ENCODE measurements around the gene ENKD1. TPM values are rescaled to one million over a fixed set of nuclear protein-coding genes. Genes with fewer than 3 reads are reported as not detected.

Gene ENKD1
- total and polyA plus RNA-seq, 2 experiments from 2014 or later: 11.6 to 11.8 TPM

- Histone ChIP-seq H3K9me2 (ENCODE audit: insufficient read depth) (no peaks in the 10 kb centered on the region), H3K4me2 (no peak overlapping the region; the same call in 1 of the 2 replicates), H3K4me1 (ENCODE audit: insufficient read depth) (peaks cover 35% of the 10 kb centered on the region), H3K27ac (ENCODE audit: low read depth) (0 out of 2 replicates have a peak overlapping the region, but pooled peaks have one; percentile 6), H3K4me3 (no peak overlapping the region; the same call in 1 of the 2 replicates), H3K36me3 (ENCODE audit: insufficient read depth) (no peaks in the 10 kb centered on the region), H3F3A (replicated peaks; ENCODE audit: low read depth) (0 out of 2 replicates have a peak, but pooled peaks cover 8% of the 10 kb centered on the region), H4K20me1 (replicated peaks; ENCODE audit: insufficient read depth) (peaks cover 24% of the 10 kb centered on the region; the same call in 1 of the 2 replicates), H2AFZ (no peak overlapping the region), H3K27me3 (ENCODE audit: insufficient read depth) (no peaks in the 10 kb centered on the region), H3K79me2 (replicated peaks; ENCODE audit: insufficient read depth) (peaks cover 92% of the 10 kb centered on the region)
- Mint-ChIP-seq H3K27ac (no peak overlapping the region), H3K36me3 (ENCODE audit: low read depth) (peaks cover 7% of the 10 kb centered on the region; the same call in 1 of the 3 replicates), H3K9me3 (no peaks in the 10 kb centered on the region; the same call in 2 of the 3 replicates), H3K4me3 (no peak overlapping the region; the same call in 2 of the 3 replicates), H3K4me1 (peaks cover 32% of the 10 kb centered on the region), H3K27me3 (ENCODE audit: insufficient read depth, low read depth, poor library complexity) (peaks cover 6% of the 10 kb centered on the region)
- DNase-seq (ENCODE audit: low spot score) (peak; percentile 23), ATAC-seq (peak; percentile 11; the same call in 1 of the 3 replicates)
- no peak for TF ChIP-seq NANOG (IDR thresholded peaks at IDR 0.05; ENCODE audit: borderline replicate concordance)
- TF ChIP-seq CTCF (conservative IDR thresholded peaks at IDR 0.05; ENCODE audit: low read depth in 2 of 2): no peak
- no peak for TF ChIP-seq EZH2phosphoT487 (IDR thresholded peaks at IDR 0.05; ENCODE audit: unreplicated experiment)
- no peak for TF ChIP-seq POLR2AphosphoS5 (IDR thresholded peaks at IDR 0.05; ENCODE audit: low read depth)
- TF ChIP-seq ZNF114 (CRISPR knock-in tag; IDR thresholded peaks at IDR 0.05): no peak
- no peak for TF ChIP-seq ZNF462 (CRISPR knock-in tag; IDR thresholded peaks at IDR 0.05)
- no peak for TF ChIP-seq STAT1 (IDR thresholded peaks at IDR 0.05; ENCODE audit: unreplicated experiment)
- TF ChIP-seq EZH2 (IDR thresholded peaks at IDR 0.05; ENCODE audit: low read depth, unreplicated experiment): no peak
- no peak for TF ChIP-seq ZNF331 (CRISPR knock-in tag; IDR thresholded peaks at IDR 0.05; ENCODE audit: low read depth)
- no peak for TF ChIP-seq REST (IDR thresholded peaks at IDR 0.05; ENCODE audit: unreplicated experiment)
- TF ChIP-seq JUNB (IDR thresholded peaks at IDR 0.05; ENCODE audit: unreplicated experiment): no peak
- no peak for TF ChIP-seq ETS1 (IDR thresholded peaks at IDR 0.05)
- TF ChIP-seq CREB1 (CRISPR knock-in tag; IDR thresholded peaks at IDR 0.05; ENCODE audit: low read depth): no peak
Measured at GRCh38 chr16:67713647-67714273, 47.2 kb upstream of the ENKD1 start.

Measured in GM23338 (cell line).